H1 (cell line): ENCODE results near the gene CD300H. TPM values are rescaled to one million over a fixed set of nuclear protein-coding genes. Genes with fewer than 3 reads are reported as not detected.

Experiments used
- CTCF ChIA-PET: fragments of 300-600 bp; sonication (Branson Sonifier 250); formaldehyde crosslinking; loops from one replicate; lab custom pipeline; 2021; ENCODE audit not compliant: partially characterized antibody; lab: Charles Lee
- POLR2A ChIA-PET: fragments of 300-600 bp; sonication (Branson Sonifier 250); formaldehyde crosslinking; loops from one replicate; lab custom pipeline; 2021; ENCODE audit warnings: inconsistent platforms; ENCODE audit not compliant: partially characterized antibody; lab: Charles Lee
- DNase-seq, 2 experiments: peaks; one replicate each; pipeline versions ENCODE4 v3.0.0 to v3.0.0-alpha.2; 2010 to 2022; ENCODE audit warnings: low spot score in 2 of 2, low read depth in 1 of 2, mixed read lengths in 1 of 2
- FAIRE-seq: peaks from 2 replicates; lab custom pipeline; 2011; peaks lifted over from hg19 to GRCh38; lab: Jason Lieb, UNC
- H2AFZ ChIP-seq: 2 replicates; pipeline ENCODE4 v1.8.1; 2012; ENCODE audit warnings: low read length, inconsistent platforms
- H2AK5ac ChIP-seq: 2 replicates; pipeline ENCODE4 v1.6.1; 2013; ENCODE audit warnings: low read depth, low read length
- H2BK120ac ChIP-seq: replicated peaks from 2 replicates; pipeline ENCODE3; 2013; ENCODE audit warnings: low read depth, low read length, inconsistent platforms
- H2BK12ac ChIP-seq: 2 replicates; pipeline ENCODE4 v1.6.1; 2013; ENCODE audit warnings: low read depth, low read length
- H2BK15ac ChIP-seq: 2 replicates; pipeline ENCODE4 v1.6.1; 2013; ENCODE audit warnings: low read length
- H2BK20ac ChIP-seq: 2 replicates; pipeline ENCODE4 v1.6.1; 2013; ENCODE audit warnings: low read length
- H2BK5ac ChIP-seq: 2 replicates; pipeline ENCODE4 v1.6.1; 2013; ENCODE audit warnings: low read depth, low read length
- H3K14ac ChIP-seq: 2 replicates; pipeline ENCODE4 v1.6.1; 2013; ENCODE audit warnings: inconsistent platforms; ENCODE audit not compliant: insufficient read length
- H3K18ac ChIP-seq: 2 replicates; pipeline ENCODE4 v1.6.1; 2013; ENCODE audit warnings: low read length; ENCODE audit errors: extremely low read depth
- H3K23ac ChIP-seq: 2 replicates; pipeline ENCODE4 v1.6.1; 2013; ENCODE audit warnings: inconsistent platforms; ENCODE audit not compliant: insufficient read length
- H3K23me2 ChIP-seq: 2 replicates; pipeline ENCODE4 v1.6.1; 2013; ENCODE audit warnings: low read depth, low read length
- H3K27ac ChIP-seq: 2 replicates; pipeline ENCODE4 v1.6.1; 2011; ENCODE audit warnings: low read depth, low read length, inconsistent platforms
- H3K27me3 ChIP-seq, 4 experiments: replicated peaks in 1 of 4; 1 replicate in 1 of 4; 2 replicates in 3 of 4; pipeline versions ENCODE4 v1.6.1 to v1.8.1; 2011 to 2013; ENCODE audit warnings: low read length in 3 of 4, mild to moderate bottlenecking in 3 of 4, inconsistent platforms in 2 of 4, mixed read lengths in 2 of 4, moderate library complexity in 1 of 4; ENCODE audit not compliant: control insufficient read depth in 3 of 4, insufficient read depth in 3 of 4; ENCODE audit errors: extremely low read depth in 1 of 4
- H3K36me3 ChIP-seq, 4 experiments: 2 replicates each; pipeline versions ENCODE4 v1.6.1 to v1.8.1; 2011 to 2013; ENCODE audit warnings: mild to moderate bottlenecking in 4 of 4, low read length in 3 of 4, moderate library complexity in 2 of 4, control low read depth in 1 of 4, inconsistent platforms in 1 of 4; ENCODE audit not compliant: insufficient read depth in 4 of 4, control insufficient read depth in 2 of 4
- H3K4ac ChIP-seq: replicated peaks from 2 replicates; pipeline ENCODE3; 2013; ENCODE audit warnings: low read length, low read depth, mixed read lengths, inconsistent platforms; ENCODE audit not compliant: insufficient read length
- H3K4me1 ChIP-seq, 4 experiments: replicated peaks in 1 of 4; 1 replicate in 1 of 4; 2 replicates in 3 of 4; pipeline versions ENCODE4 v1.6.1 to v1.8.1; 2011 to 2013; ENCODE audit warnings: low read length in 3 of 4, inconsistent platforms in 2 of 4, mixed read lengths in 1 of 4; ENCODE audit not compliant: insufficient read depth in 4 of 4, control insufficient read depth in 3 of 4
- H3K4me2 ChIP-seq, 2 experiments: 2 replicates each; pipeline versions ENCODE4 v1.6.1 to v1.8.1; 2011 to 2013; ENCODE audit warnings: low read depth in 2 of 2, low read length in 2 of 2, control low read depth in 1 of 2, inconsistent platforms in 1 of 2, mild to moderate bottlenecking in 1 of 2; ENCODE audit not compliant: insufficient read depth in 1 of 2
- H3K4me3 ChIP-seq, 4 experiments: fragments of 200-600, 300-600 bp in 1 of 4; sonication (generic), shearing (Covaris generic), sonication (Bioruptor Twin) in 1 of 4; 2 replicates each; pipeline versions ENCODE4 v1.5.1 to v1.8.1; 2011 to 2016; ENCODE audit warnings: low read length in 4 of 4, low read depth in 3 of 4, control low read depth in 2 of 4, inconsistent platforms in 2 of 4, mild to moderate bottlenecking in 2 of 4, mixed read lengths in 1 of 4, moderate library complexity in 1 of 4; ENCODE audit not compliant: insufficient read depth in 2 of 4; ENCODE audit errors: extremely low read depth in 1 of 4
- H3K56ac ChIP-seq: replicated peaks from 2 replicates; pipeline ENCODE3; 2013; ENCODE audit warnings: low read depth, mild to moderate bottlenecking, mixed read lengths, low read length, inconsistent platforms; ENCODE audit not compliant: insufficient read length
- H3K79me1 ChIP-seq: 2 replicates; pipeline ENCODE4 v1.6.1; 2013; ENCODE audit warnings: low read depth, low read length, control low read depth
- H3K79me2 ChIP-seq, 2 experiments: 2 replicates each; pipeline versions ENCODE4 v1.6.1 to v1.8.1; 2012 to 2013; ENCODE audit warnings: low read length in 2 of 2, mild to moderate bottlenecking in 2 of 2, inconsistent platforms in 1 of 2; ENCODE audit not compliant: insufficient read depth in 2 of 2, control insufficient read depth in 1 of 2
- H3K9ac ChIP-seq, 4 experiments: replicated peaks in 1 of 4; 1 replicate in 1 of 4; 2 replicates in 3 of 4; pipeline versions ENCODE4 v1.6.1 to v1.8.1; 2011 to 2013; ENCODE audit warnings: low read depth in 3 of 4, low read length in 3 of 4, control low read depth in 2 of 4, mild to moderate bottlenecking in 2 of 4, moderate library complexity in 2 of 4, inconsistent platforms in 1 of 4; ENCODE audit errors: extremely low read depth in 1 of 4
- H3K9me3 ChIP-seq, 2 experiments: 2 replicates each; pipeline versions ENCODE4 v1.6.1 to v1.8.1; 2012 to 2013; ENCODE audit warnings: mild to moderate bottlenecking in 2 of 2, moderate library complexity in 2 of 2, control low read depth in 1 of 2, inconsistent platforms in 1 of 2, low read depth in 1 of 2, low read length in 1 of 2, mixed read lengths in 1 of 2; ENCODE audit not compliant: insufficient read depth in 2 of 2
- H4K20me1 ChIP-seq, 2 experiments: replicated peaks in 1 of 2; 2 replicates each; pipeline versions ENCODE3 to v1.8.1; 2011 to 2013; ENCODE audit warnings: inconsistent platforms in 2 of 2, low read length in 2 of 2, mild to moderate bottlenecking in 1 of 2; ENCODE audit not compliant: insufficient read depth in 2 of 2, control insufficient read depth in 1 of 2
- H4K5ac ChIP-seq: 2 replicates; pipeline ENCODE4 v1.6.1; 2013; ENCODE audit warnings: low read length, low read depth, mixed read lengths, inconsistent platforms; ENCODE audit not compliant: insufficient read length
- H4K8ac ChIP-seq: 2 replicates; pipeline ENCODE4 v1.8.0; 2013; ENCODE audit warnings: mild to moderate bottlenecking, moderate library complexity, low read length, inconsistent platforms; ENCODE audit not compliant: insufficient read depth; ENCODE audit errors: extremely low read depth
- H4K91ac ChIP-seq: replicated peaks from 2 replicates; pipeline ENCODE3; 2013; ENCODE audit warnings: low read length, mixed read lengths, inconsistent platforms; ENCODE audit not compliant: insufficient read length
- CBX8 ChIP-seq: fragments of 300-800, 300-1000 bp; sonication (generic); IDR thresholded peaks from 2 replicates; pipeline ENCODE4 v1.7.1; 2016; ENCODE audit warnings: low read depth, low read length, borderline replicate concordance
- CHD1 ChIP-seq: IDR thresholded peaks from 2 replicates; pipeline ENCODE4 v1.6.1; 2012; ENCODE audit warnings: low read depth, low read length, improper control_type of control experiment
- GABPA ChIP-seq: IDR thresholded peaks from 2 replicates; pipeline ENCODE4 v1.6.1; 2011; ENCODE audit warnings: mild to moderate bottlenecking, low read length, moderate library complexity, borderline replicate concordance; ENCODE audit not compliant: insufficient read depth
- HDAC6 ChIP-seq: IDR thresholded peaks from one replicate; pipeline ENCODE4 v1.7.1; 2012; ENCODE audit warnings: low read depth, mild to moderate bottlenecking, inconsistent platforms, low read length, moderate library complexity
- JUND ChIP-seq: IDR thresholded peaks from 2 replicates; pipeline ENCODE4 v1.6.1; 2011; ENCODE audit warnings: mild to moderate bottlenecking, improper control_type of control experiment, low read length
- NRF1 ChIP-seq: IDR thresholded peaks from 2 replicates; pipeline ENCODE4 v1.6.1; 2011; ENCODE audit warnings: mild to moderate bottlenecking, low read depth, low read length, improper control_type of control experiment
- POLR2AphosphoS5 ChIP-seq: IDR thresholded peaks from 2 replicates; pipeline ENCODE4 v1.6.1; 2011; ENCODE audit warnings: low read depth, low read length
- SP4 ChIP-seq: IDR thresholded peaks from 2 replicates; pipeline ENCODE4 v1.6.1; 2012; ENCODE audit warnings: low read length, inconsistent platforms
- SRF ChIP-seq: IDR thresholded peaks from 2 replicates; pipeline ENCODE4 v1.6.1; 2011; ENCODE audit warnings: mild to moderate bottlenecking, low read depth, low read length, moderate library complexity
- TAF1 ChIP-seq: IDR thresholded peaks from 2 replicates; pipeline ENCODE4 v1.6.1; 2011; ENCODE audit warnings: mild to moderate bottlenecking, low read depth, low read length
- TBP ChIP-seq: IDR thresholded peaks from 2 replicates; pipeline ENCODE4 v1.6.1; 2011; ENCODE audit warnings: low read depth, low read length, improper control_type of control experiment
- YY1 ChIP-seq: IDR thresholded peaks from 2 replicates; pipeline ENCODE4 v1.6.1; 2011; ENCODE audit warnings: low read depth, mild to moderate bottlenecking, low read length
- ZNF274 ChIP-seq: IDR thresholded peaks from 2 replicates; pipeline ENCODE4 v1.7.0; 2012; ENCODE audit warnings: low read length, borderline replicate concordance; ENCODE audit errors: extremely low read depth
- WGBS, 2 experiments: shearing (Covaris generic) in 1 of 2; methylation state at CpG; one replicate each; pipeline versions ENCODE4 v1.1.6 to v1.1.7; 2013 to 2015; ENCODE audit warnings: low lambda C conversion rate in 2 of 2, mixed read lengths in 2 of 2, inconsistent platforms in 1 of 2, low coverage in 1 of 2, missing lambda C conversion rate in 1 of 2; ENCODE audit not compliant: insufficient replicate concordance in 2 of 2, insufficient coverage in 1 of 2, insufficient read length in 1 of 2; ENCODE audit errors: extremely low coverage in 1 of 2, missing lambda C conversion rate in 1 of 2; 5-methylcytosine and 5-hydroxymethylcytosine counted together
- polyA plus RNA-seq, 7 experiments: library from polyadenylated mRNA; depleted of rRNA in 3 of 7; stranded (reverse) in 5 of 7; unstranded in 2 of 7; fragments of >200 nt in 5 of 7; fragments of 200-250 nt in 2 of 7; gene quantifications; 1 replicate in 5 of 7; 2 replicates in 1 of 7; 4 replicates in 1 of 7; pipeline versions ENCODE4 v1.2.1 to v1.2.3, GENCODE V29; 2011 to 2013; ENCODE audit warnings: missing spikeins in 2 of 7, mixed read lengths in 2 of 7
- total RNA-seq: library from RNA; stranded (reverse); fragmentation: NEBNext Ultra II Directional; extraction: Animal tissue kit (Norgen Biotek cat#: 25700); gene quantifications from 2 replicates; pipeline ENCODE4 v1.2.1, GENCODE V29; 2021
- TF ChIP-seq, protein P1 (sequence below): IDR thresholded peaks from 2 replicates; pipeline ENCODE4 v1.6.1; 2012; ENCODE audit warnings: low read length, inconsistent platforms

The CD300H gene
- total and polyA plus RNA-seq, 2 of the 8 experiments (the other 6 are each of a cell fraction or from before 2014, with no cell fraction given): not detected

DNA sequence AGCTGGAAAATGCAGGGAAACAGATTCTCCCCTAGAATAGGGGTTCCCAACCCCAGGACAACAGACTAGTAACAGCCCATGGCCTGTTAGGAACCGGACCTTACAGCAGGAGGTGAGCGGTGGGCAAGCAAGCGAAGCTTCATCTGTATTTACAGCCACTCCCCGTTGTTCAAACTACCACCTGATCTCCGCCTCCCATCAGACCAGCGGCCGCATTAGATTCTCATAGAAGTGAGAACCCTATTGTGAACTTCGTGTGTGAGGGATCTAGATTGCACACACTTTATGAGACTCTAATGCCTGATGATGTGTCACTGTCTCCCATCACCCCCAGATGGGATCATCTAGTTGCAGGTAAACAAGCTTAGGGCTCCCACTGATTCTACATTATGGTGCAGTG is 39.6 kb downstream of the CD300H start:
- H2BK5ac ChIP-seq: no peak overlapping the region
- H4K8ac ChIP-seq: no peak overlapping the region
- H4K20me1 ChIP-seq: no peaks in the 10 kb centered on the region
- no peak overlapping the region for H3K56ac ChIP-seq
- FAIRE-seq (no peak), DNase-seq (no peak)
- no peak overlapping the region for H3K4ac ChIP-seq
- peaks cover 6 to 8% of the 10 kb centered on the region in 2 experiments; a peak in 3 of 4 replicates for H3K9me3 ChIP-seq
- no peak overlapping the region for H3K18ac ChIP-seq
- no peaks in the 10 kb centered on the region for H3K79me2 ChIP-seq
- no peak overlapping the region for H3K4me3 ChIP-seq
- no peak overlapping the region for H2AFZ ChIP-seq
- no peak overlapping the region for H2BK20ac ChIP-seq
- no peak overlapping the region for H2BK12ac ChIP-seq
- no peak overlapping the region for H3K27ac ChIP-seq
- no peak overlapping the region for H3K9ac ChIP-seq
- H2BK120ac ChIP-seq: no peak overlapping the region
- no peak overlapping the region for H4K5ac ChIP-seq
- H3K23me2 ChIP-seq: no peaks in the 10 kb centered on the region
- H2BK15ac ChIP-seq: no peak overlapping the region
- H3K36me3 ChIP-seq: no peaks in the 10 kb centered on the region
- H3K79me1 ChIP-seq: no peaks in the 10 kb centered on the region
- ChIA-PET CTCF (interaction anchor here (0.7 to 3.6 kb wide), 6 partner anchors 12 to 207 kb away, joined by 3 to 13 read pairs (median 3); partner anchors contain the start of gene GPR142), POLR2A (interaction anchor here (0.6 kb wide), 2 partner anchors 30 to 95 kb away, joined by 3 read pairs; no protein-coding TSS in a partner anchor)
- no peak overlapping the region for H4K91ac ChIP-seq
- H3K23ac ChIP-seq: no peak overlapping the region
- H3K4me2 ChIP-seq: no peak overlapping the region
- WGBS, 2 experiments: 85% methylated on average over 8 of the region's 8 CpGs; no CpG with 5 or more reads in 1 of the 2 experiments
- H3K27me3 ChIP-seq: peaks cover 0 to 2% (median 0%) of the 10 kb centered on the region in 4 experiments; a peak in 2 of 7 replicates
- peaks cover 0 to 4% (median under 1%) of the 10 kb centered on the region in 4 experiments; a peak in 2 of 7 replicates for H3K4me1 ChIP-seq
- no peak overlapping the region for H3K14ac ChIP-seq
- no peak overlapping the region for H2AK5ac ChIP-seq
- TF ChIP-seq YY1: no peak
- TF ChIP-seq SP4: no peak
- TF ChIP-seq TBP: no peak
- no peak for TF ChIP-seq NRF1
- TF ChIP-seq, protein P1, sequence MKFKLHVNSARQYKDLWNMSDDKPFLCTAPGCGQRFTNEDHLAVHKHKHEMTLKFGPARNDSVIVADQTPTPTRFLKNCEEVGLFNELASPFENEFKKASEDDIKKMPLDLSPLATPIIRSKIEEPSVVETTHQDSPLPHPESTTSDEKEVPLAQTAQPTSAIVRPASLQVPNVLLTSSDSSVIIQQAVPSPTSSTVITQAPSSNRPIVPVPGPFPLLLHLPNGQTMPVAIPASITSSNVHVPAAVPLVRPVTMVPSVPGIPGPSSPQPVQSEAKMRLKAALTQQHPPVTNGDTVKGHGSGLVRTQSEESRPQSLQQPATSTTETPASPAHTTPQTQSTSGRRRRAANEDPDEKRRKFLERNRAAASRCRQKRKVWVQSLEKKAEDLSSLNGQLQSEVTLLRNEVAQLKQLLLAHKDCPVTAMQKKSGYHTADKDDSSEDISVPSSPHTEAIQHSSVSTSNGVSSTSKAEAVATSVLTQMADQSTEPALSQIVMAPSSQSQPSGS: no peak
- TF ChIP-seq GABPA: no peak
- no peak for TF ChIP-seq JUND
- TF ChIP-seq SRF: no peak
- no peak for TF ChIP-seq HDAC6
- no peak for TF ChIP-seq ZNF274
- TF ChIP-seq CBX8: no peak
- no peak for TF ChIP-seq POLR2AphosphoS5
- TF ChIP-seq CHD1: no peak
- TF ChIP-seq TAF1: no peak
